Measurements from ENCODE around the gene AIG1.

The AIG1 gene

GRCh38 chr6:143346004-143346403 is 285.3 kb downstream of the AIG1 start:
- no peak overlapping the region for H3K9ac ChIP-seq (ENCODE audit: low read depth, low read length)
- no peaks in the 10 kb centered on the region; the same call in 1 of the 2 replicates for H3K36me3 ChIP-seq (ENCODE audit: insufficient read depth, low read length)
- H3K9me3 ChIP-seq (ENCODE audit: control insufficient read depth, insufficient read depth, low read length): no peaks in the 10 kb centered on the region
- no peaks in the 10 kb centered on the region for H3K4me1 ChIP-seq (ENCODE audit: insufficient read depth, low read length)

- Histone ChIP-seq H3K36me3 (ENCODE audit: insufficient read depth, low read length) (no peaks in the 10 kb centered on the region), H3K9ac (ENCODE audit: low read depth, low read length) (no peak overlapping the region), H3K9me3 (ENCODE audit: control insufficient read depth, insufficient read depth, low read length) (0 out of 2 replicates have a peak, but pooled peaks cover 5% of the 10 kb centered on the region), H3K4me1 (ENCODE audit: insufficient read depth, low read length) (no peaks in the 10 kb centered on the region)
Observed at GRCh38 chr6:143348531-143348930, 287.8 kb downstream of the AIG1 start.

- no peak overlapping the region for H3K9ac ChIP-seq (ENCODE audit: low read depth, low read length)
- no peaks in the 10 kb centered on the region for H3K4me1 ChIP-seq (ENCODE audit: insufficient read depth, low read length)
- peaks cover 5% of the 10 kb centered on the region; the same call in 1 of the 2 replicates for H3K9me3 ChIP-seq (ENCODE audit: control insufficient read depth, insufficient read depth, low read length)
- no peaks in the 10 kb centered on the region for H3K36me3 ChIP-seq (ENCODE audit: insufficient read depth, low read length)
Observed at GRCh38 chr6:143349530-143349929, 288.8 kb downstream of the AIG1 start.

GRCh38 chr6:143356101-143356880 is 295.6 kb downstream of the AIG1 start:
- Histone ChIP-seq H3K4me1 (ENCODE audit: insufficient read depth, low read length) (no peaks in the 10 kb centered on the region), H3K9ac (ENCODE audit: low read depth, low read length) (no peak overlapping the region), H3K9me3 (ENCODE audit: control insufficient read depth, insufficient read depth, low read length) (peaks cover 5% of the 10 kb centered on the region; the same call in 1 of the 2 replicates), H3K36me3 (ENCODE audit: insufficient read depth, low read length) (no peaks in the 10 kb centered on the region)

- no peaks in the 10 kb centered on the region for H3K4me1 ChIP-seq (ENCODE audit: insufficient read depth, low read length)
- H3K36me3 ChIP-seq (ENCODE audit: insufficient read depth, low read length): no peaks in the 10 kb centered on the region
- peaks cover 5% of the 10 kb centered on the region; the same call in 1 of the 2 replicates for H3K9me3 ChIP-seq (ENCODE audit: control insufficient read depth, insufficient read depth, low read length)
- H3K9ac ChIP-seq (ENCODE audit: low read depth, low read length): no peak overlapping the region
Observed at GRCh38 chr6:143357152-143357551, 296.5 kb downstream of the AIG1 start.

- H3K9me3 ChIP-seq (ENCODE audit: control insufficient read depth, insufficient read depth, low read length): peaks cover 5% of the 10 kb centered on the region; the same call in 1 of the 2 replicates
- no peaks in the 10 kb centered on the region for H3K36me3 ChIP-seq (ENCODE audit: insufficient read depth, low read length)
- no peak overlapping the region for H3K9ac ChIP-seq (ENCODE audit: low read depth, low read length)
- H3K4me1 ChIP-seq (ENCODE audit: insufficient read depth, low read length): no peaks in the 10 kb centered on the region
Observed at GRCh38 chr6:143357561-143358255, 297.0 kb downstream of the AIG1 start.

GRCh38 chr6:143361536-143362191 is 301.0 kb downstream of the AIG1 start:
- Histone ChIP-seq H3K9me3 (ENCODE audit: control insufficient read depth, insufficient read depth, low read length) (no peaks in the 10 kb centered on the region), H3K4me1 (ENCODE audit: insufficient read depth, low read length) (no peaks in the 10 kb centered on the region), H3K36me3 (ENCODE audit: insufficient read depth, low read length) (no peaks in the 10 kb centered on the region), H3K9ac (ENCODE audit: low read depth, low read length) (no peak overlapping the region)

- no peaks in the 10 kb centered on the region for H3K4me1 ChIP-seq (ENCODE audit: insufficient read depth, low read length)
- no peak overlapping the region for H3K9ac ChIP-seq (ENCODE audit: low read depth, low read length)
- H3K36me3 ChIP-seq (ENCODE audit: insufficient read depth, low read length): no peaks in the 10 kb centered on the region
- H3K9me3 ChIP-seq (ENCODE audit: control insufficient read depth, insufficient read depth, low read length): no peaks in the 10 kb centered on the region
Observed at GRCh38 chr6:143362192-143362558, 301.5 kb downstream of the AIG1 start.

- Histone ChIP-seq H3K9me3 (ENCODE audit: control insufficient read depth, insufficient read depth, low read length) (no peaks in the 10 kb centered on the region), H3K4me1 (ENCODE audit: insufficient read depth, low read length) (no peaks in the 10 kb centered on the region), H3K9ac (ENCODE audit: low read depth, low read length) (no peak overlapping the region), H3K36me3 (ENCODE audit: insufficient read depth, low read length) (no peaks in the 10 kb centered on the region)
Observed at GRCh38 chr6:143363299-143363698, 302.6 kb downstream of the AIG1 start.

GRCh38 chr6:143368426-143368825 is 307.7 kb downstream of the AIG1 start:
- Histone ChIP-seq H3K9me3 (ENCODE audit: control insufficient read depth, insufficient read depth, low read length) (no peaks in the 10 kb centered on the region), H3K9ac (ENCODE audit: low read depth, low read length) (no peak overlapping the region), H3K4me1 (ENCODE audit: insufficient read depth, low read length) (no peaks in the 10 kb centered on the region), H3K36me3 (ENCODE audit: insufficient read depth, low read length) (no peaks in the 10 kb centered on the region)

GRCh38 chr6:143369971-143370370 is 309.3 kb downstream of the AIG1 start:
- no peaks in the 10 kb centered on the region for H3K4me1 ChIP-seq (ENCODE audit: insufficient read depth, low read length)
- H3K9ac ChIP-seq (ENCODE audit: low read depth, low read length): no peak overlapping the region
- no peaks in the 10 kb centered on the region for H3K36me3 ChIP-seq (ENCODE audit: insufficient read depth, low read length)
- no peaks in the 10 kb centered on the region for H3K9me3 ChIP-seq (ENCODE audit: control insufficient read depth, insufficient read depth, low read length)

- H3K36me3 ChIP-seq (ENCODE audit: insufficient read depth, low read length): no peaks in the 10 kb centered on the region
- no peaks in the 10 kb centered on the region for H3K4me1 ChIP-seq (ENCODE audit: insufficient read depth, low read length)
- no peaks in the 10 kb centered on the region for H3K9me3 ChIP-seq (ENCODE audit: control insufficient read depth, insufficient read depth, low read length)
- no peak overlapping the region for H3K9ac ChIP-seq (ENCODE audit: low read depth, low read length)
Observed at GRCh38 chr6:143370812-143371370, 310.2 kb downstream of the AIG1 start.

GRCh38 chr6:143372199-143372882 is 311.7 kb downstream of the AIG1 start:
- Histone ChIP-seq H3K4me1 (ENCODE audit: insufficient read depth, low read length) (no peaks in the 10 kb centered on the region), H3K36me3 (ENCODE audit: insufficient read depth, low read length) (no peaks in the 10 kb centered on the region), H3K9me3 (ENCODE audit: control insufficient read depth, insufficient read depth, low read length) (no peaks in the 10 kb centered on the region), H3K9ac (ENCODE audit: low read depth, low read length) (no peak overlapping the region)

GRCh38 chr6:143374014-143374413 is 313.3 kb downstream of the AIG1 start:
- Histone ChIP-seq H3K36me3 (ENCODE audit: insufficient read depth, low read length) (no peaks in the 10 kb centered on the region), H3K9me3 (ENCODE audit: control insufficient read depth, insufficient read depth, low read length) (no peaks in the 10 kb centered on the region), H3K9ac (ENCODE audit: low read depth, low read length) (no peak overlapping the region), H3K4me1 (ENCODE audit: insufficient read depth, low read length) (no peaks in the 10 kb centered on the region)

All from ES-I3 (cell line).